Stimulated activated CD4-positive, alpha-beta T cell treated with anti-CD3 and anti-CD28 coated beads, Interleukin-12 subunit alpha, Interleukin-12 subunit beta, amount 100 ng/mL, for 48 hours (primary cell): ENCODE measurements around the gene VRK2.
"Not testable (repeated sequence)": the region's sequence is repeated elsewhere in the genome, so short reads cannot be mapped to it uniquely, and the experiment has no call there.

ENCODE experiments used
- DNase-seq, 3 donors: peaks; one replicate each; pipeline ENCODE4 v3.0.0-alpha.2; 2020; ENCODE audit warnings: low read depth in 2 of 3, low spot score in 1 of 3

Gene VRK2

DNA sequence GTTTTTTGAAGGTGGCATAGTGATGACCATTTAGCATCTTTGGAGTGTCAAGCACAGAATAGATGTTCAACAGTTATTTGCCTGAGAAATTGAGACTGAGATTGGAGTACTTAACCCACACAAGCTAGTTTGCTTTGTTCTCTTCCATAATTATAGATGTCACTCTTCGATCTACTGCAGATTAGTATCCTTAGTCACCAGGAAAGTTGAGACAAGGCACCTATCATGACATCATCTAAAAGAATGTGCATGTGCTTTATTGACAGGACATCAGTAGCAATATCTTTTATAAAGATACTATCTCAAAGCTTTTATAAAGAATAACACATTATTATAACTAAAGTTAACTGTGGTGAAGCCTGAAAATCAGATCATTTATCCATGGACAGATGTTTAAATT lies 6.4 kb downstream of the VRK2 start:
- no peak for DNase-seq

DNA sequence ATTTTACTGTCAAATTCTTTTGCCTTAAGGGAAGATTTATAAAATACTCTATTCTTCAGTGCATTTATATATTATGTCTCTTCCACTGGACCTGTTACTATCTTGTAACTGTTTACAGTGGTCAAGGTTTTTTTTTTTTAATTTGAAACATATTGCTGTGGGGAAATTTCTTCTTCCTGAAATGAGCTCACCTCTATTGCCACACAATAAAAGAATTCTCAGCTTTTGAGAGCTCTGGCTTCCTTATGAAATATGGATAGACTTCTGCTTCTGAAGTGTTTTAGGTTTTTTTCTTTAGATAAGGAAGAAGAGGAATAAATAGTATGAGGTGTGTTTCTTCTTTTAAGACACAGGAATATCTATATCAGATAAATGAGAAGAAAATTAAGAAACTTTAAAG lies 7.7 kb downstream of the VRK2 start:
- no peak for DNase-seq

DNA sequence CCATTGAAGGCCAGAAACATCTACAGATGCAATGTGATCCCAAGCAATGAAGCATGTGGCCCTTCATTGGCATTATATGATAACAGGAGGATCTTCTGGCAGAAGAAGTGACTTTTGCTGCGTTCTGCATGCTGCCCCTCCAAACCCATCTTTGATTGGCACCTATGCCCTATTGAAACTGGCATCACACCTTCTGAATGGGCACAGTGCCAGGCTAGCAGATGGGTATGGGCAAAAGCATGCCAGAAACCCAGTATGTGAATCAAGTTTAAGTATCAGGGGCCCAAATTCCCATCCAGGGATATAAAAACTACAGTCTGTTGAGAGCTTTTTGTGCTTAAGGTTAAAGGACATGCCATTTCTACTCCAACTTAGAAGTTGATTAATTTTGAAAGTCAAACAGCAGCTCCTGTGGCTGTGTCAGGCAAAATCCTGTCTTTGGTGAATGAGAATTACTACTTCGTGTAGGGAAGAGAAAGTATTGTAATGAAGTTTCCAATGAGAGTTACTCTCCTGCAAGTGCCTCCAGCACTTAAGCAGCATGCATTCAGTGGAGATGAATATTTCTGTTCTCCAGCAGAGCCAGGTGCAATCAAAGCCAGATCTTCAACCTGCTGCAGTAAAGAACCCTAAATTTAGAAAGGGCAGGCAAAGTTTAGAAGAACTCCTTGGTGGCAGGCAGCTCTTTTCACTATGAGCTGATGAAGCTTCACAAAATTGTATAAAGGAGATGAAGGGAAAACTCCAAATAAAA lies 8.6 kb downstream of the VRK2 start:
- DNase-seq, result no peak

DNA sequence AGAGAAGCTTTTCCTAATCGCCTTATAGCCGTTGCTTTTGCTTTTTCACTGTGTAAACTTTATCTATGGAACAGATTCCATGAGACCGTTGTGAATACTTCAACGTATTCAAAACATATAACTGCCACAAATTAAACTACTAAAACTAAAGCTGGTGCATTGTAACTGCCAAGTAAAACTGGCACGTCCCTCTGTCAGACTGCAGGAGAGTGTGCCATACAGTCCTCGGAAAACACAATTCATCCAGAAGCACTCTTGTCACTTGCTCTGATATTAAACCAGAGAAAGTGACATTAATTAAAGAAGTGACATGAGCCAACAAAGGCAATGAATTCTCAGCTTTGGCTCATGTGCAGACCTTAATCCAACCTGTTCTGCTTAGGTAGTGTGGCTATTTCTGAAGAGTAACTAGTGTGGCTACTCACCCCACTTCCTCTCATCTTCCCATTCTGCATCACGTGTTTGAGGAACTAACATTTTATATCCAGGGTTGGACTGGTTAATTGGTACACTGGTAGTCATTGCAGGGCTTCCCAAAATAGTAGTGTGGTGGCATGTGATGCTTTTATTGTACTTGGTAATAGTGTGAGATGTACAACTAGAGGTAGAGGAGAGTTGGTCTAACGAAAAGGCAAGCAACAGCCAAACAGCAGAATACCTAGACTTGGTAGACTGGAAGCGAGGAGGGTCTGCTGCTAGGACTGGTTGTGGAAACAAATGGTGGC lies 9.7 kb downstream of the VRK2 start:
- DNase-seq, result no peak

DNA sequence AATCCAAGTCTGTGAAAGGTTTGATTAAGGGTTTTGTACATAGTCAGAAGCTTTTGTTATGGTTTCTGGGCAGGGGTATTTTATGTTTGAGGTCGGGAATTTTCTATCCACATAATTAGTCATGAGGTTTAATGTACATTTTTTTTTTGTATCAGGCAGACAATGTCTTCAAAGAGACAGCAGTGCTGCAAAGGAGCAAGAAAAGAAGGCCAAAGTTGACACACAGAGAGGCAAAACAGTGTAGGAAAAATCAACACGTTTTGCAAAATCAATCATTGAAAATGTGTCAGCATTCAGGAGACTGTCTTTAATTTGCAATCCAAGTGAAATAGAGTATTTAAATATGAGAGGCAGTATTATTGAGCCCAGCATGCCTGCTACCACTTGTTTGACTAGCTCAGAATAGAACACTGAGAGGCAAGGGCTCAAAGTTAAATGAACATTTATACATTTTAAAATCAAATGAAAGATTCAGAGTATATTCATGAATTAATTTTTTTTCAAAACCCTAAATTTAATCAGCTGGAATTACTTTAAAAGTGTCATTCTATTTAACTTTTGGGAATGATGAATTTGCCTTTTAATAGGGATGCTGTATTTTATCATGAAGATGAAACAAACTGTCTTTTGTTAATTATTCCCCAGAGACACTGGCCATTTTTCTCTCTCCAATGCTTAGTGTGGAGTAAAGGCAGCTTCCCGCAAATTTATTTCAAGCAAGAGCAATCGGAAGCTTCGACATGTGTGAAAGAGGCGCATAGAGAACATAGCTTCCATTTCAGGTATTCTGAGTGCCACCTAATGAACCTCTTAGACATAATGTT lies 11.3 kb downstream of the VRK2 start:
- DNase-seq, result no peak

DNA sequence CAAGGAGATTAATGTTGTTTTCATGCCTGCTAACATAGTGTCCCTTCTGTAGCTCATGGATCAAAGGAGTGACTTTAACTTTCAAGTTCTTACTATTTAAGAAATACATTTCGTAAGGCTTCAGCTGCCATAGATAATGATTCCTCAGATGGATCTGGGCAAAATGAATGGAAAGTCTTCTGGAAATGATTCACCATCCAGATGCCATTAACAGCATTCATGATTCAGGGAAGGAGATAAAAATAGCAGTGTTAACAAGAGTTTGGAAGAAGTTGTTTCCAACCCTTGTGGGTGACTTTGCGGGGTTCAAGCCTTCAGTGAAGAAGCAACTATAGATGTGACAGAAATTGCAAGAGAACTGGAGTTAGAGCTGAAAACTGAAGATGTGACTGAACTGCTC lies 17.0 kb downstream of the VRK2 start:
- DNase-seq, result no peak

DNA sequence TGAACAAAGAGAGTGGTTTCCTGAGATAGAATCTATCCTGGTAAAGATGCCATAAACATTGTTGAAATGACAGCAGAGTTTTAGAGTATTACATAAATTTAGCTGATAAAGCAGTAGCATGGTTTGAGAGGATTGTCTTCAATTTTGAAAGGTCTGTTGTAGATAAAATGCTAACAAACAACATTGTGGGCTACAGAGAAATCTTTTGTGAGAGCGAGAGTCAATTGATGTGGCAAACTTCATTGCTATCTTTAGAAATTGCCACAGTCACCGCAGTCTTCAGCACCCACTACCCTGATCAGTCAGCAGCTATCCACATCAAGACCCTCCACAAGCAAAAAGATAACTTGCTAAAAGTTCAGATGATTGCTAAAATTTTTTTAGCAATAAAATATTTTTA lies 17.5 kb downstream of the VRK2 start:
- no peak for DNase-seq

DNA sequence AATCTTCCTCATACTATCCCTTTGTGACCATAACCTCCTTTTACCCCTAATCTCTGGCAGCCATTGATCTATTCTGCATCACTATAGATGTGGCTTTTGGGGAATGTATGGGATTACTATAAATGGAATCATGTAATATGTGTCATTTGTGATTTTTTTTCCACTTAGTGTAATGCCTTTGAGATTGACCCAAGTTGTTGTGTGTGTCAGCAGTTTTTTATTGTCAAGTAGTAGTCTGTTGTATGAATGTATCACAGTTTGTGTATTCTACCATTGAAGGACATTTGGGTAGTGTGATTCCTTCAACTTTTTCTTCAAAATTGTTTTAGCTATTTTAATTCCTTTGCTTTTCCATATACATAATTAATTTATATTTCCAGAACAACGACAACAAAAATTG lies 18.6 kb downstream of the VRK2 start:
- no peak for DNase-seq

DNA sequence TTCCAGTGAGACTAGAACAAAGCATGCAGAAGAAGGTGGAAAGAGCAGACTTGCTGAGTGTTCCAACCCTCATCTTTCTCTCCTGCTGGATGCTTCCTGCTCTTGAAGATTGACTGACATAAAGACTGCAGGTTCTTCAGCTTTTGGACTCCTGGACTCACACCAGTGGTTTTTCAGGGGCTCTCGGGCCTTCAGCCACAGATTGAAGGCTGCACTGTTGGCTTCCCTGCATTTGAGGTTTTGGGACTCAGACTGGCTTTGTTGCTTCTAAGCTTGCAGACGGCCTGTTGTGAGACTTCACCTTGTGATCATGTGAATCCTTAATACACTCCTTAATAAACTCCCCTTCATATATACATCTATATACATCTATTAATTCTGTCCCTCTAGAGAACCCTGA lies 20.4 kb downstream of the VRK2 start:
- DNase-seq, result no peak

DNA sequence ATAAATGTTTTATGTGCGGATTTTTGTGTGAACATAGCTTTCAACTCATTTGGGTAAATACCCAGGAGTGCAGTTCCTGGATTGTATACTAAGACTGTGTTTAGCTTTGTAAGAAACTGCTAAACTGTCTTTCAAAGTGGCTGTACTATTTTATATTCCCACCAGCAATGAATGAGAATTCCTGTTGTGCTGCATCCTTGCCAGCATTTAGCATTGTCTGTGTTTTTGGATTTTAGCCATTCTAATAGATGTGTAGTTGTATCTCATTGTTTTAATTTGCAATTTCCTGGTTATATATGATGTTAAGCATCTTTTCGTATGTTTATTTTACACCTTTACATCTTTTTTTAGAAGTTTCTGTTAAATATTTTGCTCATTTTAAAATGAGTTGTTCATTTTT lies 24.2 kb downstream of the VRK2 start:
- no peak for DNase-seq

DNA sequence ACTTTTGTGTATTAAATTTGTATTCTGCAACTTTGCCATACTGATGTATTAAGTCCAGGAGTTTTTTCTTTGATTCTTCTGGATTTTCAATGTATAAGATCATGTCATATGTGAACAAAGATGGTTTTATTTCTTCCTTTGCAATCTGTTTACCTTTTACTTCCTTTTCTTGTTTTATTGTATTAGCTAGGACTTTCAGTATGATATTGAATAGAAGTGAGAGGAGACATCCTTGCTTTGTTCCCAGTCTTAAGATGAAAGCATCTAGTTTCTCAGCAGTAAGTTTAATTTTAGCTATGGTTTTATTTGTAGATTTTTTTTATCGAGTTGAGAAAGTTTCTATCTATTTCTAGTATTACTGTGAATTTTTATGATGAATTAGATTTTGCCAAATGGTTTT lies 25.5 kb downstream of the VRK2 start:
- no peak for DNase-seq

DNA sequence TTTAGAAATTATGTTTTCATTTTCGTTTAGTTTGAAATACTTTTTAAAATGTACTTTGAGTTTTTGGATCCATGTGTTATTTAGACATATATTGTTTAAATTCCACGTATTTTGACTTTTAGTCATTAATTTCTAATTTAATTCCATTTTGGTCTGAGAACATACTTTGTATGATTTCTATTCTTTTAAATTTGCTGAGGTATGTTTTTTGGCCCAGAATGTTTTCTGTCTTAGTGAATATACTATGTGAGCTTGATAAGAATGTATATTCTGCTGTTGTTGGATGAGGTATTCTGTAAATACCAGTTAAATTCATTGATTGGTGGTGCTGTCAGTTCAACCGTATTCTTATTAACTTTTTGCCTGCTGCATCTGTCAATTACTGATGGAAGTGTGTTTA lies 26.4 kb downstream of the VRK2 start:
- DNase-seq, result no peak

DNA sequence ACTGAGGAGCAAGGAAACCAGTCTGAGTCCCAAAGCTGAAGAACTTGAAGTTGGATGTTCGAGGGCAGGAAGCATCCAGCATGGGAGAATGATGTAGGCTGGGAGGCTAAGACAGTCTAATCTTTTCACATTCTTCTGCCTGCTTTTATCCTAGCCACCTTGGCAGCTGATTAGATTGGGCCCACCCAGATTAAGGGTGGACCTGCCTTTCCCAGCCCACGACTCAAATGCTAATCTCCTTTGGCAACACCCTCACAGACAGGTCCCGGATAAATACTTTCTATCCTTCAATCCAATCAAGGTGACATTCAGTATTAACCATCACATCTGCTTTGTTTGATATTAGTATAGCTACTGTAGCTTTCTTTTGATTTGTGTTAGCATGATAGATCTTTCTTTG lies 27.1 kb downstream of the VRK2 start:
- DNase-seq, result no peak

DNA sequence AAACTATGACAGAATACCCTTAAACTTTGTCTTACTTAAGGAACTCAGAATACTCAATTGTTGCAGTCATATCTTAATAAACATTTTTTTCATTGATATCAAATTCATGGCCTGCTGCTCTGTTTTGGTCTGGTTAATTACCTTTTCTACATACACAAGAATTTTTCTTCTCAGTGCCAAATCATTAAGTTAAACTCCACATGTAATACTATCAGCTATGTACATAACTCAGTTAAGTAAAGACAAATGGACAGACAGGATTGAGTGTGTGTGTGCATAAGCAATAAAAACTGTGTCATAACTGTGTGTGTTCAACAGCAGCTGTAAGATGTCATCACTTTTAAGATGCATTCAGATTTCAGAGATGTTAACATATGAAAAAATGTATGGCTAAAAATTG lies 34.4 kb downstream of the VRK2 start:
- no peak for DNase-seq

DNA sequence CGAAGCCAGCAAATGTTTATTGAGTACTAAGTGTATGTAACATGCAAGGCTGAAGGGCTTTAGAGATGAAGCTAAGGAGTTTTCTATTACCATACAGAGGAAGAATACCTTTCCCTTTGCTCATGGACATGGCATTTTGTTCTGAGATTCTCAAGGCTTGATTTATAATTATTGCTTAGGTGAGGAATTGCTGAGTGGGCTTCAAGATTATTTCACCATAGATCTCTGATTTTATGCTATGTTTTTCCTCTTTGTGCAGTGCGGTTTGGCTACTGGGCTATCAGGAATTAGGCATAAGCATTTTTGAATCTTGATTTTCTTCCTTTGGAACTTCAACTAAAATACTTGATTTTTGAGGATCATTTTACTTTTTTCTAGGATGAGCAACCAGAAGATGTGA lies 42.5 kb downstream of the VRK2 start:
- DNase-seq, result no peak

DNA sequence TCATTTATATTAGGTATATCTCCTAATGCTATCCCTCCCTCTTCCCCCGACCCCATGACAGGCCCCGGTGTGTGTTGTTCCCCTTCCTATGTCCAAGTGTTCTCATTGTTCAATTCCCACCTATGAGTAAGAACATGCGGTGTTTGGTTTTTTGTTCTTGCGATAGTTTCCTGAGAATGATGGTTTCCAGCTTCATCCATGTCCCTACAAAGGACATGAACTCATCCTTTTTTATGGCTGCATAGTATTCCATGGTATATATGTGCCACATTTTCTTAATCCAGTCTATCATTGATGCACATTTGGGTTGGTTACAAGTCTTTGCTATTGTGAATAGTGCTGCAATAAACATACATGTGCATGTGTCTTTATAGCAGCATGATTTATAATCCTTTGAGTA lies 46.2 kb downstream of the VRK2 start:
- DNase-seq, result not testable (repeated sequence)

DNA sequence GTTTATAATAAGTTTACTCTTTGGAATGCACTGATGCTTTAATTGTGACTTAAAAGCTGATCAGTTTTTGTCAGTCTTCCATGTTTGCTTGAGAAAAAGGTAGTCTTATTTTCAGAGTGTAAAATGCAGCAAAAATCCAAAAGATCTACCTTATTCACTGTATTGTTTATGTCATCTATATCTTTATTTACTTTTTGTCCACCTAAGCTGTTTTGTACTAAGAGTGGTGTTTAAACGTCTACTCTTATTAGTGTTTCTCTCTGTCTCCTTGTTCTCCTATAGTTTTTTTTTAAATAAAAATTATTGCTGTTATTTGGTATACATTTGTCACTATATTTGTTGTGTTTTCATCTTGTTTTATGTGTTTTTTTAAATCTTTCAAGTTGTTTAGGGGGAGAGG lies 50.4 kb downstream of the VRK2 start:
- no peak for DNase-seq

DNA sequence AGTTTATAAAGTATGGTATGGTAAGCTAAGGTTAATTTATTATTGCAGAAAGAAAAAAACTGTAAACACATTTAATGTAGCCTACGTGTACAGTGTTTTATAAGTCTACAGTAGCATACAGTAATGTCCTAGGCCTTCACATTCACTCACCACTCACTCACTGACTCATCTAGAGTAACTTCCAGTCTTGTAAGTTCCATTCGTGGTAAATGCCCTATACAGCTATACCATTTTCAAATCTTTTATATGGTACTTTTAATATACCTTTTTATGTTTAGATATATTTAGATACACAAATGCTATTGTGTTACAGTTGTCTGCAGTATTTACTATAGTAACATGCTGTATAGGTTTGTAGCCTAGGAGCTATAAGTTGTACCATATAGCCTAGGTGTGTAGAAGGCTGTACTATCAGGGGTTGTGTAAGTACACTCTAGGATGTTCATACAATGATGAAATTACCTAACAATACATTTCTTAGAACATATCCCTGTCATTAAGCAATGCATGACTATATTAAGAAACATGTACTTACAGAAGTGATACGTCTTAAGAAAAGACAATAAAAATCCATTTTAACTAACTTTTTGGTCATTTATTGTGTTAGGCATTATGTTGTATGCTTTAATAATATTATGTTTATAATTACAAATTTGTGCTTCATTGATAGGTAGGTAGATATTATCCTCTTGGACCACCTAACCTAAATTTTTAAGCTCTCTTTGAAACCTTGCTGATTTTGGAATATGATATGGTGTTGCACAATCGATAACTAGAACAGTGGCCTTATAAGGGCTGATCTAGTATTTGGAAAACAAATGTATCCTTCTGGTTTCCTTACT lies 51.9 kb downstream of the VRK2 start:
- no peak for DNase-seq

DNA sequence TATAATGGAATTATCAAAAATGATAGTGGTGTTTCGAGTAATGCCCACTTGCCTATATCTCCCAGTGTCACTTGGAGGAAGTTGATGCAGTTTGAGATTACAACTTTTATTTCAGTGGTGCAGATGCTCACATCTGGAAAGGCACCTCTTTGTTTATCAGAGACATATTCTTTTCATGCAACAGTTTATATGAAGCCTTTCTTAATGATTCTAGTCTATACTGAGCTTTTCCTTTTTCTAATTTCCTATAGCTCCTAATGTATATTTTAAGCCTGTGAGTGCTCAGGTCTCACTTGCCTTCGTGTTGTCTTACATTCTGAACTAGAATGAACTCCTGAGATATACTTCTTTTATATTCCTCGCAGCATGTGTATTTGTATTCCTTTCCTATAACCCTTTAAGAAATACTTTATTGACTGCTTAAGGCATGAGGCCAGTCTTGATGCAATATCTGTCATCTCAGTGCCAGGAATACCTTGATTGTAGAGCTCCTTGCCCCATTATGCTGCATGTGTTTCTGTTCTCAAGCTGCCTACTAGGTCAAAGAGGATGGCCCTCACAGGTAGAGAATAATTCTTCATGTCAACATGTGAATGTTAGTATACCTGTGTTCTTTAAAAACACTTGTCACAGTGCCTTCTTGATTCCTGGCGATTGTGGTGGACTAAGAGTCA lies 52.6 kb downstream of the VRK2 start:
- DNase-seq, result no peak

DNA sequence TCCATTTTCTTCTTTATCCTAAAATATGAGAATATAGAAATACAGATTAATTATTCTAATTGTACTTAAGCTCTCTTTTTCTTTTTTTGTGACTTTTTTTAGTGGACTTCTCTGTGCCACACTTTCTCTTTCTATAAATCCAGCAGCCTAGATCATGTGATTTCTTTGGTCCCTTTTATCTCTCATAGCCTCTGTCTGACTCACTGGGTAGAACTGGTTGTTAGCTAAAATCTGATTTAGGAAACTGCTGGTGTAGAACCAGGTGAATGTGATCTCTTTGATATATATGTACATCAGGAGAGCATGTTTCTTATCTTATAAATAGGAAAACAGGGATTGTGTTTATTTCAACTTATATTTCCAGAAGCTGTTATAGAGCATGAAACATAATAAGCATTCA lies 54.9 kb downstream of the VRK2 start:
- no peak for DNase-seq

DNA sequence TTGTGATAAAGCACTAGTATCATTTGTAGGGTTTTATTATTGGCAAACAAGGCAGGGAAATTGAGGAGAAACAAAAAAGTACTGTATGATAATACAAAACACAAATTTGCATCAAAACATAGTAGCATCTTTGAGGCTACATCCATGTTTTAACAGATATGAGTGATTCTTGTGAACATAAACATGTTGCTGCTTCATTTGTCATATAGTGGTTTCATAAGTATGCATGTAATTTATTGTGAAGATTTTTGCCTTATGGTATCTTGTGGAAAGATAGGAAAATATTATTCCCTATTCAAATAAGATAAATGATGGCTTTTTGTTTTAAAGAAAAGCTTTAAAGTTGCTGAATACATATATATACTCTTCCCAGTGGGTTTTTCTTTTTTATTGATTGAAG lies 60.3 kb downstream of the VRK2 start:
- no peak for DNase-seq
